ENCODE measurements around the gene C10orf67.

DNA sequence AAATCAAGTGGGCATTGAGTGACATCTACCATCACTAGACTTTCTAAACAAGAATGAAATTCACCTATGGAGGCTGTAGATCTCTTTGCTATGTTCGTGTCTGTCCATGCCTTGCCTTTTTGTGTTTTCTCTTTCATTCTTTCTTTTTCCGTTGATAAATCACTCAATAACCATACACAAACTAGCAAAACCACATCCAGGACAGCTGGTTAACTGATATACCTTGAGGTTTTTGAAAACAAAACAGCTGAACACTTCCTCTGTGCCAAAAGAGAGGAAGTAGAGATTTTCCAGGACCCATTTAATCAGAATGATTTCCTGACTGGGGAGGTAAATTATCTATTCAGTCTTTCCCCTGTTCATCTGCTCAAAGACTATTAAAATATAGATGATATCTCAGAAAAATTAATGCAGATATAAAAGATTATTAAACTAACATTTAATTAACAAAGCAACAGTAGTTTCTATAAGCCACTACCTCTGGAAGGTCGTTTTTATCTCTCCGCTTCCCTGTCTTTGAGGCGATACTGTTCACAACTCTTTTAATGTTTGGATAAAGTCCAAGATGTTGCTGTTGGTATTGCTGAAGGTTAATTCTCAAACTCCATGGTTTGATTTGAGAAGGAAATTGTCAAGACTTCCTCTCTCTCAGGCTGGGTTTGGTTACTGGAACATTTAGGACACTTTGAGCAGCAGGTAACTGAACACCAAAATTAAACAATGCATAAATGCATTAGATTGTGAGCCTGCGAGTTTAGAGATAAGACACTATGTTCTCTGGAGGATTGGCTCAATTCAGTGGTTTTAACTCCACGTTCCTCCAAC, 24.4 kb upstream of the C10orf67 start:
- TF ChIP-seq, protein P1, sequence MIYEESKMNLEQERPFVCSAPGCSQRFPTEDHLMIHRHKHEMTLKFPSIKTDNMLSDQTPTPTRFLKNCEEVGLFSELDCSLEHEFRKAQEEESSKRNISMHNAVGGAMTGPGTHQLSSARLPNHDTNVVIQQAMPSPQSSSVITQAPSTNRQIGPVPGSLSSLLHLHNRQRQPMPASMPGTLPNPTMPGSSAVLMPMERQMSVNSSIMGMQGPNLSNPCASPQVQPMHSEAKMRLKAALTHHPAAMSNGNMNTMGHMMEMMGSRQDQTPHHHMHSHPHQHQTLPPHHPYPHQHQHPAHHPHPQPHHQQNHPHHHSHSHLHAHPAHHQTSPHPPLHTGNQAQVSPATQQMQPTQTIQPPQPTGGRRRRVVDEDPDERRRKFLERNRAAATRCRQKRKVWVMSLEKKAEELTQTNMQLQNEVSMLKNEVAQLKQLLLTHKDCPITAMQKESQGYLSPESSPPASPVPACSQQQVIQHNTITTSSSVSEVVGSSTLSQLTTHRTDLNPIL (CRISPR knock-in tag; IDR thresholded peaks at IDR 0.05; ENCODE audit: low read depth), result no peak
- TF ChIP-seq, protein P2, sequence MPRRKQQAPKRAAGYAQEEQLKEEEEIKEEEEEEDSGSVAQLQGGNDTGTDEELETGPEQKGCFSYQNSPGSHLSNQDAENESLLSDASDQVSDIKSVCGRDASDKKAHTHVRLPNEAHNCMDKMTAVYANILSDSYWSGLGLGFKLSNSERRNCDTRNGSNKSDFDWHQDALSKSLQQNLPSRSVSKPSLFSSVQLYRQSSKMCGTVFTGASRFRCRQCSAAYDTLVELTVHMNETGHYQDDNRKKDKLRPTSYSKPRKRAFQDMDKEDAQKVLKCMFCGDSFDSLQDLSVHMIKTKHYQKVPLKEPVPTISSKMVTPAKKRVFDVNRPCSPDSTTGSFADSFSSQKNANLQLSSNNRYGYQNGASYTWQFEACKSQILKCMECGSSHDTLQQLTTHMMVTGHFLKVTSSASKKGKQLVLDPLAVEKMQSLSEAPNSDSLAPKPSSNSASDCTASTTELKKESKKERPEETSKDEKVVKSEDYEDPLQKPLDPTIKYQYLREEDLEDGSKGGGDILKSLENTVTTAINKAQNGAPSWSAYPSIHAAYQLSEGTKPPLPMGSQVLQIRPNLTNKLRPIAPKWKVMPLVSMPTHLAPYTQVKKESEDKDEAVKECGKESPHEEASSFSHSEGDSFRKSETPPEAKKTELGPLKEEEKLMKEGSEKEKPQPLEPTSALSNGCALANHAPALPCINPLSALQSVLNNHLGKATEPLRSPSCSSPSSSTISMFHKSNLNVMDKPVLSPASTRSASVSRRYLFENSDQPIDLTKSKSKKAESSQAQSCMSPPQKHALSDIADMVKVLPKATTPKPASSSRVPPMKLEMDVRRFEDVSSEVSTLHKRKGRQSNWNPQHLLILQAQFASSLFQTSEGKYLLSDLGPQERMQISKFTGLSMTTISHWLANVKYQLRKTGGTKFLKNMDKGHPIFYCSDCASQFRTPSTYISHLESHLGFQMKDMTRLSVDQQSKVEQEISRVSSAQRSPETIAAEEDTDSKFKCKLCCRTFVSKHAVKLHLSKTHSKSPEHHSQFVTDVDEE (CRISPR knock-in tag; IDR thresholded peaks at IDR 0.05), result no peak
- TF ChIP-seq BACH2 (CRISPR knock-in tag; IDR thresholded peaks at IDR 0.05; ENCODE audit: borderline replicate concordance), result no peak
- no peak for TF ChIP-seq ZNF70 (CRISPR knock-in tag; IDR thresholded peaks at IDR 0.05)
- TF ChIP-seq, protein P3, sequence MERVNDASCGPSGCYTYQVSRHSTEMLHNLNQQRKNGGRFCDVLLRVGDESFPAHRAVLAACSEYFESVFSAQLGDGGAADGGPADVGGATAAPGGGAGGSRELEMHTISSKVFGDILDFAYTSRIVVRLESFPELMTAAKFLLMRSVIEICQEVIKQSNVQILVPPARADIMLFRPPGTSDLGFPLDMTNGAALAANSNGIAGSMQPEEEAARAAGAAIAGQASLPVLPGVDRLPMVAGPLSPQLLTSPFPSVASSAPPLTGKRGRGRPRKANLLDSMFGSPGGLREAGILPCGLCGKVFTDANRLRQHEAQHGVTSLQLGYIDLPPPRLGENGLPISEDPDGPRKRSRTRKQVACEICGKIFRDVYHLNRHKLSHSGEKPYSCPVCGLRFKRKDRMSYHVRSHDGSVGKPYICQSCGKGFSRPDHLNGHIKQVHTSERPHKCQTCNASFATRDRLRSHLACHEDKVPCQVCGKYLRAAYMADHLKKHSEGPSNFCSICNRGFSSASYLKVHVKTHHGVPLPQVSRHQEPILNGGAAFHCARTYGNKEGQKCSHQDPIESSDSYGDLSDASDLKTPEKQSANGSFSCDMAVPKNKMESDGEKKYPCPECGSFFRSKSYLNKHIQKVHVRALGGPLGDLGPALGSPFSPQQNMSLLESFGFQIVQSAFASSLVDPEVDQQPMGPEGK (CRISPR knock-in tag; IDR thresholded peaks at IDR 0.05; ENCODE audit: borderline replicate concordance), result no peak
- TF ChIP-seq ESRRG (CRISPR knock-in tag; IDR thresholded peaks at IDR 0.05), result no peak
- no peak for TF ChIP-seq ZFP3 (CRISPR knock-in tag; IDR thresholded peaks at IDR 0.05)
- no peak for TF ChIP-seq ZC3H10 (CRISPR knock-in tag; IDR thresholded peaks at IDR 0.05)
